GM18502 (cell line): Measurements from ENCODE around the gene PHETA2.
"Not testable (repeated sequence)": the region's sequence is repeated elsewhere in the genome, so short reads cannot be mapped to it uniquely, and the experiment has no call there.

Experiments used
- ATAC-seq: cut with Tn5 transposase; IDR thresholded peaks from one replicate; pipeline ENCODE4 v1.9.1; 2021; ENCODE audit warnings: mild to moderate bottlenecking; ENCODE audit not compliant: unreplicated experiment, poor library complexity

The PHETA2 gene

GRCh38 chr22:42101199-42101598, 27.2 kb downstream of the PHETA2 start:
- ATAC-seq: no peak

GRCh38 chr22:42104332-42104860, 30.3 kb downstream of the PHETA2 start:
- not testable (repeated sequence) for ATAC-seq

- ATAC-seq: no peak
These were observed 34.8 kb downstream of the PHETA2 start for GRCh38 chr22:42108848-42109247.

GRCh38 chr22:42111798-42112197, 37.8 kb downstream of the PHETA2 start:
- ATAC-seq: no peak

- ATAC-seq: not testable (repeated sequence)
These were observed 38.7 kb downstream of the PHETA2 start for GRCh38 chr22:42112793-42113192.

GRCh38 chr22:42114721-42115120, 40.7 kb downstream of the PHETA2 start:
- no peak for ATAC-seq

- ATAC-seq: not testable (repeated sequence)
These were observed 41.4 kb downstream of the PHETA2 start for GRCh38 chr22:42115420-42115830.

- ATAC-seq: no peak
These were observed 42.9 kb downstream of the PHETA2 start for GRCh38 chr22:42116848-42117424.

GRCh38 chr22:42120231-42121021, 46.4 kb downstream of the PHETA2 start:
- not testable (repeated sequence) for ATAC-seq

GRCh38 chr22:42123529-42123928, 49.5 kb downstream of the PHETA2 start:
- not testable (repeated sequence) for ATAC-seq

- no peak for ATAC-seq
These were observed 53.6 kb downstream of the PHETA2 start for GRCh38 chr22:42127606-42128005.

GRCh38 chr22:42128007-42128406, 54.0 kb downstream of the PHETA2 start:
- ATAC-seq: not testable (repeated sequence)
